ENCODE data around the gene REPIN1. TPM values are rescaled to one million over a fixed set of nuclear protein-coding genes. Genes with fewer than 3 reads are reported as not detected.

Gene REPIN1
- total and polyA plus RNA-seq, 12 donors, result 47.5 to 294 (median 182) TPM

DNA sequence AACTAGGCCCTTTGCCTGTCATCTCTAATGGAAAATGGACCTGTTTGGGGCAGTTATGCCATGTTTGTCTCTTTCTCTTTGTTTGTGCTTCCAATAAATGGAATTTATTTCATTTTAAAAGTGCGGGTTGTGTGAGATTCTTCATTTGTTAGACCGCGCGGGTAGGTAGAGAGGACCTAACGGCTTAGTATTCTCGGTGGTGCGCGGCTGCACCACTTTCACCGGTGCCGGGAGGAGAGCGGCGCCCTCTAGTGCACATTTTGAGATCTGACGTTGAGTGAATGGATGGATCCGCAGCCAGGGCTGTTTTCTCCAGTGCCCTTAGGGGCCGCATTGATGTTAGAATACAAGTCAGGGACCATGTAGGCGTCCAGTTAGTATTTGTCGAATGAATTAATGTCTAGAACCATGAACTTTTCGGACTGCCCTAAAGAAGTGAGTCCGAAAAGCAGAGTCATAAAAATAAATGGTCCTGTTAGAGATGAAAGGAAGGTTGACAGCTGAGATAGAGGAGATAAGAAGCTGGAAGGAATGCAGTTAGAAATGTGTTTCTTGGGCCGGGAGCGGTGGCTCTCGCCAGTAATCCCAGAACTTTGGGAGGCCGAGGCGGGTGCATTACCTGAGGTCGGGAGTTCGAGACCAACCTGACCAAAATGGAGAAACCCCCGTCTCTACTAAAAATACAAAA, 52.5 kb downstream of the REPIN1 start:
- no peak overlapping the region for H3K4me3 ChIP-seq
- no peaks in the 10 kb centered on the region for H3K36me3 ChIP-seq (replicated peaks in 1 of 2)
- peak; percentile 79 to 94 (median 89) for DNase-seq
- no peaks in the 10 kb centered on the region for H3K9me3 ChIP-seq (replicated peaks in 1 of 3)
- no peak overlapping the region for H3K27ac ChIP-seq
- H3K4me1 ChIP-seq (replicated peaks in 1 of 2), result no peaks in the 10 kb centered on the region
- WGBS, 4 donors, result 14 to 17% (median 15%) methylated on average over 27 of the region's 27 CpGs
- TF ChIP-seq POLR2A (IDR thresholded peaks at IDR 0.05), result no peak
- TF ChIP-seq, protein P1, sequence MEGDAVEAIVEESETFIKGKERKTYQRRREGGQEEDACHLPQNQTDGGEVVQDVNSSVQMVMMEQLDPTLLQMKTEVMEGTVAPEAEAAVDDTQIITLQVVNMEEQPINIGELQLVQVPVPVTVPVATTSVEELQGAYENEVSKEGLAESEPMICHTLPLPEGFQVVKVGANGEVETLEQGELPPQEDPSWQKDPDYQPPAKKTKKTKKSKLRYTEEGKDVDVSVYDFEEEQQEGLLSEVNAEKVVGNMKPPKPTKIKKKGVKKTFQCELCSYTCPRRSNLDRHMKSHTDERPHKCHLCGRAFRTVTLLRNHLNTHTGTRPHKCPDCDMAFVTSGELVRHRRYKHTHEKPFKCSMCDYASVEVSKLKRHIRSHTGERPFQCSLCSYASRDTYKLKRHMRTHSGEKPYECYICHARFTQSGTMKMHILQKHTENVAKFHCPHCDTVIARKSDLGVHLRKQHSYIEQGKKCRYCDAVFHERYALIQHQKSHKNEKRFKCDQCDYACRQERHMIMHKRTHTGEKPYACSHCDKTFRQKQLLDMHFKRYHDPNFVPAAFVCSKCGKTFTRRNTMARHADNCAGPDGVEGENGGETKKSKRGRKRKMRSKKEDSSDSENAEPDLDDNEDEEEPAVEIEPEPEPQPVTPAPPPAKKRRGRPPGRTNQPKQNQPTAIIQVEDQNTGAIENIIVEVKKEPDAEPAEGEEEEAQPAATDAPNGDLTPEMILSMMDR (IDR thresholded peaks at IDR 0.05), result peak; percentile 84 to 94 (median 88)
- no peaks in the 10 kb centered on the region for H3K27me3 ChIP-seq
- intact Hi-C loops (cut with DNase I), result no loop called here

DNA sequence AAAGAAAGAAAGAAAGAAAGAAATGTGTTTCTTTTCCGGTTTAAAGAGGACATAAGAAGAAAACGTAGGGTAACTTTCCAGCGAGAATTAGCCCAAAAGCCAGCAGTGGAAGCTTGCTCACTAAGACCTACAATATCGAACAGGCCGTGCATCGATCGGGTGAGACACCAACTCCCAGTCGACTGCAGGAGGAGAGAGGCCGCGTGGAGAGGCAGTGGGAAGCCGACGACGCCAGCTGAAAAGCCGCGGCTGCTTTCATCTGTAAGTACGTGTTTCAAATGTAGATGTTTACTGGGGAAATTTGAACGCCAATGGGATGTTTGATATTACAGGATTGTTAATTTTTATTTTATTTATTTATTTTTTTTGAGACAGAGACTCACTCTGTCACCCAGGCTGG, 53.2 kb downstream of the REPIN1 start:
- Histone ChIP-seq H3K27me3 (no peaks in the 10 kb centered on the region), H3K4me1 (replicated peaks in 1 of 2) (no peaks in the 10 kb centered on the region), H3K4me3 (no peak overlapping the region), H3K36me3 (replicated peaks in 1 of 2) (no peaks in the 10 kb centered on the region), H3K9me3 (replicated peaks in 1 of 3) (no peaks in the 10 kb centered on the region), H3K27ac (no peak overlapping the region)
- DNase-seq, result peak in 4 of 7 donors; percentile 6 to 50 (median 16)
- no peak for TF ChIP-seq POLR2A (IDR thresholded peaks at IDR 0.05)
- TF ChIP-seq, protein P1 (IDR thresholded peaks at IDR 0.05), result no peak
- WGBS, 4 donors, result 73 to 86% (median 78%) methylated on average over 17 of the region's 17 CpGs
- intact Hi-C loops (cut with DNase I), result no loop called here

Other genes with a start within 250 kb of the REPIN1 start
- 1,000 to 10,000 TPM in 1 of 9 donors, 100 to 1,000 TPM in 6, 10 to 100 TPM in 2; 11.4 to 1,435 (median 224) TPM for gene LRRC61, start 45.5 kb upstream of the REPIN1 start, total RNA-seq
- 10 to 100 TPM in 2 of 3 donors, 1 to 10 TPM in 1; 8.6 to 34.5 (median 33.6) TPM for gene LRRC61, start 45.5 kb upstream of the REPIN1 start, polyA plus RNA-seq
- gene ACTR3C, start 45.3 kb upstream of the REPIN1 start, total RNA-seq, result 10 to 100 TPM; 14.5 to 50.0 (median 31.8) TPM
- gene ACTR3C, start 45.3 kb upstream of the REPIN1 start, polyA plus RNA-seq, result 10 to 100 TPM in 2 of 3 donors, 1 to 10 TPM in 1; 6.6 to 16.9 (median 10.7) TPM
- gene RARRES2, start 27.2 kb upstream of the REPIN1 start, total RNA-seq, result 1,000 to 10,000 TPM in 8 of 9 donors, 100 to 1,000 TPM in 1; 132 to 6,437 (median 3,184) TPM
- gene RARRES2, start 27.2 kb upstream of the REPIN1 start, polyA plus RNA-seq, result 1,000 to 10,000 TPM in 2 of 3 donors, 100 to 1,000 TPM in 1; 590 to 7,984 (median 3,445) TPM
- gene ZNF775, start 10.5 kb downstream of the REPIN1 start, total RNA-seq, result 10 to 100 TPM in 1 of 9 donors, 1 to 10 TPM in 8; 3.2 to 13.9 (median 7.1) TPM
- gene ZNF775, start 10.5 kb downstream of the REPIN1 start, polyA plus RNA-seq, result 1 to 10 TPM in 2 of 3 donors, under 1 TPM in 1; 0.26 to 6.0 (median 3.0) TPM
- 10 to 100 TPM in 5 of 9 donors, 1 to 10 TPM in 4; 6.1 to 18.4 (median 11.2) TPM for gene GIMAP8, start 81.8 kb downstream of the REPIN1 start, total RNA-seq
- gene GIMAP8, start 81.8 kb downstream of the REPIN1 start, polyA plus RNA-seq, result 1 to 10 TPM; 6.1 to 9.3 (median 6.8) TPM
- gene GIMAP7, start 146.1 kb downstream of the REPIN1 start, total RNA-seq, result 10 to 100 TPM in 7 of 9 donors, 1 to 10 TPM in 2; 4.2 to 24.8 (median 15.9) TPM
- 10 to 100 TPM; 17.6 to 39.3 (median 24.7) TPM for gene GIMAP7, start 146.1 kb downstream of the REPIN1 start, polyA plus RNA-seq
- 10 to 100 TPM; 24.6 to 52.7 (median 37.8) TPM for gene GIMAP4, start 198.6 kb downstream of the REPIN1 start, total RNA-seq
- 10 to 100 TPM; 19.6 to 35.6 (median 27.9) TPM for gene GIMAP4, start 198.6 kb downstream of the REPIN1 start, polyA plus RNA-seq

All from adrenal gland (tissue), 12 donors.